ENCODE results near the gene TSKU.

DNA sequence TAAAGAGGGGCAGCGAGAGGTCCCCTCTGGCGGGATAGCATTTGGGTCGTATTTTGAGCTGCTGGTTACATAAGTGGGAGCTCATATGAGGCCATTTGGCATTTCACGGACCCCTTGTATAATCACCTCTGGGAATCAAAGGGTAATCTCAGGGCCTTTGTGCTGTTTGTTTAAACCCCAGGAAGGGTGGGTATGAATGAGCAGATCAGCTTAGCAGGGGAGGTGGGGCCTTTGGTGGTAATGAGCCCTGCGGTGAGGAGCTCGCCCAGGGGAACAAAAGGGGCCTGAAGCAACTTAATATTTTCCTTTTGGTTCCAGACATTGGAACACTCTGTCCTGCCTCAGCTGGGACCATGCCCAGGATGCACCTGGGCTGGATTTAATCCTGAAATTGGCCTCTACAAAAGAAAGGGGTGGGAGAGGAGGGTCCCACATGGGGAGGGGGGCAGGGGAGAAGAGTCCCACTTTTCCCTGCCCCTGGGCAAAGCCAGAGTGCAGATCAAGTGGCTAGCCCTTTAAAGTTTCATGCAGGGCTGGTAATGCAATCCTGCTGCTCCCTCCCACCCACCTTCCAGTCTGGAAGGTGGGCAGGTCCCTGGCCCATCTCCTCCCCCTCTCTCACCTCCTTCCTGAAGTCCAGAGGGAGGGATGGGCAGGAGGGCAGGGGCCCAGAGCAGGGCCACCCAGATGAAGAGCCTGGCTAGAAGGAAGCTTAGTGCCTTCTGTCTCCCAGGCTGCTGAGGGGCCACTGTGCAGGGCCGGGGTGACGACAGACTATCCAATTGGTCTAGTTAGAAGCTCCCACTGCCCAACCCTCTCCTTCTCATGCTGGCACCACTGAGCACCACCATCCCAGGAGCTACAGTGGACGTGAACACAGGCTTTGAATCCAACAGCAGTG, 10.5 kb downstream of the TSKU start:
- no peak for TF ChIP-seq SIN3A (IDR thresholded peaks at IDR 0.05; ENCODE audit: borderline replicate concordance, low read depth, low read length)
- TF ChIP-seq GABPA (IDR thresholded peaks at IDR 0.05; ENCODE audit: low read depth), result no peak
- TF ChIP-seq, protein P1, sequence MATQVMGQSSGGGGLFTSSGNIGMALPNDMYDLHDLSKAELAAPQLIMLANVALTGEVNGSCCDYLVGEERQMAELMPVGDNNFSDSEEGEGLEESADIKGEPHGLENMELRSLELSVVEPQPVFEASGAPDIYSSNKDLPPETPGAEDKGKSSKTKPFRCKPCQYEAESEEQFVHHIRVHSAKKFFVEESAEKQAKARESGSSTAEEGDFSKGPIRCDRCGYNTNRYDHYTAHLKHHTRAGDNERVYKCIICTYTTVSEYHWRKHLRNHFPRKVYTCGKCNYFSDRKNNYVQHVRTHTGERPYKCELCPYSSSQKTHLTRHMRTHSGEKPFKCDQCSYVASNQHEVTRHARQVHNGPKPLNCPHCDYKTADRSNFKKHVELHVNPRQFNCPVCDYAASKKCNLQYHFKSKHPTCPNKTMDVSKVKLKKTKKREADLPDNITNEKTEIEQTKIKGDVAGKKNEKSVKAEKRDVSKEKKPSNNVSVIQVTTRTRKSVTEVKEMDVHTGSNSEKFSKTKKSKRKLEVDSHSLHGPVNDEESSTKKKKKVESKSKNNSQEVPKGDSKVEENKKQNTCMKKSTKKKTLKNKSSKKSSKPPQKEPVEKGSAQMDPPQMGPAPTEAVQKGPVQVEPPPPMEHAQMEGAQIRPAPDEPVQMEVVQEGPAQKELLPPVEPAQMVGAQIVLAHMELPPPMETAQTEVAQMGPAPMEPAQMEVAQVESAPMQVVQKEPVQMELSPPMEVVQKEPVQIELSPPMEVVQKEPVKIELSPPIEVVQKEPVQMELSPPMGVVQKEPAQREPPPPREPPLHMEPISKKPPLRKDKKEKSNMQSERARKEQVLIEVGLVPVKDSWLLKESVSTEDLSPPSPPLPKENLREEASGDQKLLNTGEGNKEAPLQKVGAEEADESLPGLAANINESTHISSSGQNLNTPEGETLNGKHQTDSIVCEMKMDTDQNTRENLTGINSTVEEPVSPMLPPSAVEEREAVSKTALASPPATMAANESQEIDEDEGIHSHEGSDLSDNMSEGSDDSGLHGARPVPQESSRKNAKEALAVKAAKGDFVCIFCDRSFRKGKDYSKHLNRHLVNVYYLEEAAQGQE (IDR thresholded peaks at IDR 0.05; ENCODE audit: low read depth, low read length), result no peak

All from SK-N-SH (cell line).